Measurements from ENCODE around the gene TIRAP. TPM values are rescaled to one million over a fixed set of nuclear protein-coding genes. Genes with fewer than 3 reads are reported as not detected.
"Not testable (repeated sequence)": the region's sequence is repeated elsewhere in the genome, so short reads cannot be mapped to it uniquely, and the experiment has no call there.

Gene TIRAP
- polyA plus RNA-seq, 6 donors from 2014 or later: 4.9 to 11.2 (median 9.9) TPM

DNA sequence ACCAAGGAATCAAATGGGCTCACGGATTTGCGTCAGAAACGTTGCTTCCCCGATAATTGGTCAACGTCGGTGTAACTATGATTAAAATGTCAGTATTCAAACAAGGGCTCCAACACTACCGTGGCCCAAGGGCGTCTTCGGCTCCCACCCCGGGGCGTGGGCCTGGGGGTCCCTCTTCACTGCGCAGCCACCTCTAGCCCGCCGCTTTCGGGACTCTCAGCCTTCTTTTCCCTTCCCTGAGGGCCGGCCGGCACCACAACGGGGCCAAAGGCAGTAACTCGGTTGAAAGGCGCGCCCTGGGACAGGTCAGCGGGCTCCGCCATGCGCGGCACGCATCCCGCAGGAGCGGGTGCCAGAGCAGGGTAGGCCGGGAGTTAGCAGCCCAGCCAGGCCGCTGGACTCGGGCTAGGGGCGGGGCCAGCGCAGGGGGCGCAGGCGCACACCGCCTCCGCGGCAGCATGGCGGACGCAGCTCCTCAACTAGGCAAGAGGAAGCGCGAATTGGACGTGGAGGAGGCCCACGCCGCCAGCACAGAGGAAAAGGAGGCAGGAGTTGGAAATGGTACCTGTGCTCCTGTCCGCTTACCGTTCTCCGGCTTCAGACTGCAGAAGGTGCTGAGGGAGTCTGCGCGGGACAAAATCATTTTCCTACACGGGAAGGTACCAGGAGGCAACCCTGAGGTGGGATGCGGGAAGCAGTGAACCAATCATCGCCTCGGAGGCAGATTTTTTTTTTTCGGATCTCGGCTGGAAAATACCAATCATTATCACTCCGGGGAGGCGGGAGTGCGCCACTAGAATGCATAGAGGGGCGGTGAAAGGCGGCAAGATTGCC lies 20.9 kb downstream of the TIRAP start, which contains the start of gene DCPS:
Gene DCPS (plus strand): TSS at position 438 of the 834 bp plus-strand sequence. CDS start 21 bp downstream, at position 459.
- no peaks in the 10 kb centered on the region for H3K9me3 Mint-ChIP-seq
- no peaks in the 10 kb centered on the region for H3K27me3 Mint-ChIP-seq
- peaks cover 20 to 40% (median 40%) of the 10 kb centered on the region in 3 donors for H3K4me1 Mint-ChIP-seq
- H3K4me3 Mint-ChIP-seq: peak within 1 kb of the TSS; percentile 92 to 99 (median 99)
- peak; percentile 96 to 97 for ATAC-seq (ENCODE audit: low read depth in 2 of 2)
- H3K27ac Mint-ChIP-seq: peak within 1 kb of the TSS; percentile 77 to 99 (median 92)
- peaks cover 0 to 8% of the 10 kb centered on the region in 2 donors for H3K36me3 Mint-ChIP-seq
- DNase-seq: peak; percentile 88

DNA sequence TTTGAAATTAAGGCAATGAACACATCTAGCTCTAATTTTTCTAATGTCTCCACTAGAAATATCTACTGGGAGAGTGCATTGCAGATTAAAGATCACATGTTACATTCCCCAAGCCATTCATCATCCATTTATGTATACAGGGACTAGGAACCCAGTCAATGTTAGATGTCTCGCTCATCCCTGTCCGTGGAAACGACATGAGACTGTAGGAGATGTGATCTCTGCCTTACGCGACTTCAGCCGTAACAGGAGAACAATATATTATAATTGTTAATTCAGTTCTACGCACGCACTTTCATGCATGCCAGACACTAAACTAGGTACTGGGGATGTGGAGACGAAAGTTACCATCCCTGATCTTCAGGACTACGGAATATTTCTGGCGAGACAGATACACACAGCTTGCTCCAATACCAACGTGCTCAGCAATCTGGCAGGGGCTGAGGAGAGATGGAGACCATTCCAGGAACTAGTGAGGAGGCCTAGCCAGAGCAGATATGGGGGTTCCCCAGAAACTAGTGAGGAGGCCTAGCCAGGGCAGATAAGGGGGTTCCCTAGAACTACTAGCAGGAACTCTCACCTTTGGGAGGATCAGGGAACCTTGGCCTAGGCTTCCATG lies 21.7 kb downstream of the TIRAP start:
- DNase-seq (no peak), ATAC-seq (ENCODE audit: low read depth in 2 of 2) (peak in 1 of 2 donors; percentile 24)
- peaks cover 20 to 40% (median 40%) of the 10 kb centered on the region in 3 donors for H3K4me1 Mint-ChIP-seq
- H3K4me3 Mint-ChIP-seq: peak overlapping the region; percentile 92 to 99 (median 99)
- H3K36me3 Mint-ChIP-seq: peaks cover 0 to 8% of the 10 kb centered on the region in 2 donors
- peak overlapping the region; percentile 77 to 99 (median 92) for H3K27ac Mint-ChIP-seq
- H3K27me3 Mint-ChIP-seq: no peaks in the 10 kb centered on the region
- no peaks in the 10 kb centered on the region for H3K9me3 Mint-ChIP-seq

DNA sequence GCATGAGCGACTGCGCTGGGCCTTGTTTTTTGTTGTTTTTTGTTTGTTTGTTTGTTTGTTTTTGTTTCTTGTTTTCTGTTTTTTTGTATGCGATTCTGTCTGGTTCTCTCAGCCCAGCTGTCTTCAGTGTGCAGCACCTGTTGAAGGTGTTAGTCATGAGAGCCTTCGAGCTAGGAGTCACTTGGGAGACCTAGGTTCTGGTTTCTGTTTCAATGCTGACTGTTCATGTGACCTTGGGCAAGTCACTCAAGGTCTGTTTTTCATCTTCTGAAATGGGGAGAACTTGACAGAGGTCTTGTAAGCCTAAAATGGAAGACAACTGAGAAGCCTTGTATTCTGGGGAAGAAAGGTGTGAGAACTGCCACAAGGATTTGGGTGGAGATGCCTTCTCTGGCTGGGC lies 22.8 kb downstream of the TIRAP start:
- DNase-seq (no peak), ATAC-seq (ENCODE audit: low read depth in 2 of 2) (no peak)
- Mint-ChIP-seq H3K9me3 (no peaks in the 10 kb centered on the region), H3K4me3 (peak overlapping the region in 7 of 8 donors; percentile 56 to 99 (median 76)), H3K36me3 (peaks cover 7 to 8% of the 10 kb centered on the region in 2 donors), H3K4me1 (peaks cover 28 to 51% (median 48%) of the 10 kb centered on the region in 3 donors), H3K27ac (peak overlapping the region in 5 of 6 donors; percentile 25 to 89 (median 80)), H3K27me3 (no peaks in the 10 kb centered on the region)

DNA sequence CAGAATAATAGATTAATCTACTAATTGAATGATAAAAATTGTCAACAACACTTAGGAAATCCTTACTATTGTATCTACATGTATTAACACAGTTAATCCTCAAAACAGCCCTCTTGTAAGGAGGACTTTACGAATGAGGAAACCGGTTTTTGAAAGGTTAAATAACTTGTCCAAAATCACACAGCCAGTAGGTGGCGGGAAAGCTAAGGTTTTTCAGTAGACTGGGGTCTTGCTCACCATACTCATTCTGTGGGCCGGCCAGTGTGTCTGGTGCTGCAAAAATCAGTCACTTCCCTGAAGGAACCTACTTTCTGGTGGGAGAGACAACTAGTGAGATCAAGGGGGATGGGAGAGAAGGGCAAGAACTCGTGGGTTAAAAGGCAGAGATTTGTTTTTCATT lies 24.8 kb downstream of the TIRAP start:
- Mint-ChIP-seq H3K27me3 (no peaks in the 10 kb centered on the region), H3K9me3 (no peaks in the 10 kb centered on the region), H3K4me3 (no peak overlapping the region), H3K36me3 (peaks cover 8 to 13% of the 10 kb centered on the region in 2 donors), H3K4me1 (peaks cover 34 to 60% (median 58%) of the 10 kb centered on the region in 3 donors), H3K27ac (peak overlapping the region in 2 of 6 donors; percentile 12 to 63)
- no peak for ATAC-seq (ENCODE audit: low read depth in 2 of 2)
- DNase-seq: no peak

DNA sequence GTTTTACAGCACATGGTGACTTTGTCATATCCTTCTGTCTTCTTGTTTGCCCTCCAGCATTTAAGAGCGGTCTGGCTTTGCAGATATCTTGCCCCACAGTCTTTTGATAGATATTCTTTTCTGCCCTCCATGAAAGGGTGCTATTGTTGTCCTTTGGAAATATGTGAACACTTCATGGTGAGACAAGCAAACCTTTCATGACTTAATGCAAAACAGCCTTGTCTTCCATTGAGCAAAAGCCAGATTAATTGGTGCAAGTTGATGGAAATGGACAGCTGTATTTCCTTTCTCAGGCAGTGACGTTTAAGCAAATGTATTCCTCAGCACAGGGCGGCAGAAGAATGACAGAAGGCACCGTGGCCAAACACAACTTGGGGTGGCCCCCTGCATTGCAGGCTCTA lies 25.4 kb downstream of the TIRAP start:
- Mint-ChIP-seq H3K36me3 (peaks cover 8 to 13% of the 10 kb centered on the region in 2 donors), H3K9me3 (no peaks in the 10 kb centered on the region), H3K27me3 (no peaks in the 10 kb centered on the region), H3K27ac (no peak overlapping the region), H3K4me3 (no peak overlapping the region), H3K4me1 (peaks cover 34 to 57% (median 53%) of the 10 kb centered on the region in 3 donors)
- DNase-seq (no peak), ATAC-seq (ENCODE audit: low read depth in 2 of 2) (no peak)

DNA sequence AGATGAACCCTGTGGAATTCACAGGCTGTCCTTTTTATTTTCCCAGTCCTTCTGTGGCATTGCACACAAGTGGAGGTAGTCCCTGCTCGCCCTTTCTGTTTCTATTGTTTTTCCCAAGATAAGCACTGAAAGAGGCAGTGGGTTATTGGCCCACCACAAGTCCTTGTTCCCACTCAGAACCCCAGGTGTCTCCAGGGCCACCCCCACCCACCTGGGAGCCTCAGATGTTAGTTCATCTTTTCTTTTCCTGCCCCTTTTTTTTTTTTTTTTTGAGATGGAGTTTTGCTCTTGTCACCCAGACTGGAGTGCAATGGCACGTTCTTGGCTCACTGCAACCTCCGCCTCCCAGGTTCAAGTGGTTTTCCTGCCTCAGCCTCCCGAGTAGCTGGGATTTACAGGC lies 25.9 kb downstream of the TIRAP start:
- not testable (repeated sequence) for H3K27me3 Mint-ChIP-seq; H3K9me3 Mint-ChIP-seq; H3K4me3 Mint-ChIP-seq; ATAC-seq (ENCODE audit: low read depth in 2 of 2); DNase-seq
- Mint-ChIP-seq H3K27ac (peak overlapping the region in 2 of 6 donors; percentile 65 to 69), H3K36me3 (peaks cover 11 to 13% of the 10 kb centered on the region in 2 donors), H3K4me1 (peaks cover 33 to 52% (median 50%) of the 10 kb centered on the region in 3 donors)

DNA sequence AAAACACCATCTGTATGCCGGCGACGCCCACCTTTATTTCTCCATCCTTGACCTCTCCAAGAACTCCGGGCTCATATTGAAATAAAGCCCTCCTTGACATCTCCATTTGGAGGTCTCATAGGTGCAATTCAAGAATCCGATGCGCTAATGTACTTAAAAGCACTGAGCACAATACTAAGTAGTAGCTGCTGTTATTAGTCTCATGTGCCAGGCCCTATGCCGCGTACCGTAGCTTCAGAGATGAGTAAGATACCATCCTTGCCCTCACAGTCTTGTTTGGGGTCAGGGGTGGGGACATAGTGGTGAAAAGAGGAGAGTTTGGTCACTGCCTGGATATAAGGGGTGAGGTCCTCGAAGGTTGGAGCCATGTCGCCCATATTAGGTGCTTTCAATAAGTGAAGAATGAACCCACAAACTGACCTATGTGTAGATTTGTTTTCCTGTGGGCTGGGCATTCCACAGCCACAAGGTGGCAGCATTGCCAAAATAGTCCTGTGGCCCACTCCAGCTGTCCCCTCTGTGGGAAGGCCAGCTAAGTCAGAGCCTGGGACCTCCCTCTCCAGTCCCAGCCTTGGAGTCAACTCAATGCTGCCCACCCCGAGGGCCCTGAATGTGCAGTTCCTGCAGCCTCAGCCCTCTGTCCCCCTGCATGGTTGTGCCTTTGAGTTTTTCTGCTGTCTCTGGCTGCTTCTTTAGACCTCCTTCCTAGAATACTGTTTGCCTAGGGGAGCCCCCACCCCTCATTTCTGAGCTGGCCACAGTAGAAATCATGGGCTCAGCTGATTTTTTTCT lies 27.5 kb downstream of the TIRAP start:
- Mint-ChIP-seq H3K27me3 (no peaks in the 10 kb centered on the region), H3K9me3 (peaks cover 0 to 3% (median 0%) of the 10 kb centered on the region in 7 donors), H3K27ac (peak overlapping the region in 3 of 6 donors; percentile 16 to 75 (median 73)), H3K4me3 (peak overlapping the region in 1 of 8 donors; percentile 22), H3K36me3 (peaks cover 16 to 22% of the 10 kb centered on the region in 2 donors), H3K4me1 (peaks cover 26 to 45% (median 38%) of the 10 kb centered on the region in 3 donors)
- ATAC-seq (ENCODE audit: low read depth in 2 of 2): peak in 1 of 2 donors; percentile 61
- DNase-seq: peak; percentile 30

DNA sequence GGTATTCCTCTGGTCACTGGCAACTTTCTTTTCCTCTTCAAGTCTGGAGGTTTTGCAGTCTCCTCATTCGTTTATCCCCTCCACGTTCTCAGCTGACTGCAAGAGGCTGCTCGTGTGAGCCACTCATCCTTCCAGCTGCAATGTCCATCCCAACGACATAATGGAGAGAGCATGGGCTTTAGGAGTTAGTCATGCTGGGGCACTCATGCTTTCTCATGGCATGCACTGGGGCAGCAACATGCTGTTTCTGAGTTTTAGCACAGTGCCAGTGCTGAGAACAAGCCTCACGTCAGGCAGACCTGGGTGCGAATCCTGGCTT lies 28.1 kb downstream of the TIRAP start:
- H3K27ac Mint-ChIP-seq: peak overlapping the region in 2 of 6 donors; percentile 9 to 88

DNA sequence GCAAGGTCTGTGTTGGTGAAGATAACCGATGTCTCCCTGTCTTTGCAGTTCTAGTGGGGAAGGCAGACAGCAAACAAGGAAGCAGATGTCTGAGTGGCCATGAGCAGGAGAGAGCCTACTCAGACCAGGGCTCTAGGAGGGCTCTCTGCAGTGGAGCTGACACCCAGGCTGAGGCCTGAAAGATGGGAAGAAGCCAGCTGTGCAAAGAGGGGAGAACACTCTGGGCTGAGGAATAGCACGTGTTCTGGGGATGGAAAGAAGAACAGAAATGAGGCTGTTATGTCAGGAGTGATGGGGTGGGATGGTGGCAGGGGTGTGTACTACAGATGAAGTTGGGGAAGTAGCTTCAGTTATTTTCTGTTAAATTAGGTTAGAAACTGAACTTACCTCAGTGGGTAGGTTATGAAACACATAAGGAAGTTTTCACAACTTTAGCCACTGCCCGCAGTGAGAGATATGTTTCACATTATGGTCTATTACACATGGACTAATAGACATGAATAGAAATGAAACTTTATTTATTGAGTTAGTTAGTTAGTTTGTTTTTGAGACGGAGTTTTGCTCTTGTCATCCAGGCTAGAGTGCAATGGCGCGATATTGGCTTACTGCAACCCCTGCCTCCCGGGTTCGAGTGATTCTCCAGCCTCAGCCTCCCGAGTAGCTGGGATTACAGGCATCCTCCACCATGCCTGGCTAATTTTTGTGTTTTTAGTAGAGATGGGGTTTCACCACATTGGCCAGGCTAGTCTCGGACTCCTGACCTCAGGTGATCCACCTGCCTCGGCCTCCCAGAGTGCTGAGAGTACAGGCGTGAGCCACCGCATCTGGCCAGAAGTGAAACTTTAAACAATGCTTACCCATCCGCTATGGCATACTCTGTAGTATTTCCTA lies 28.8 kb downstream of the TIRAP start:
- H3K27ac Mint-ChIP-seq: peak overlapping the region in 4 of 6 donors; percentile 9 to 88 (median 62)
- no peak overlapping the region for H3K4me3 Mint-ChIP-seq
- peaks cover 24 to 41% (median 37%) of the 10 kb centered on the region in 3 donors for H3K4me1 Mint-ChIP-seq
- peaks cover 24 to 30% of the 10 kb centered on the region in 2 donors for H3K36me3 Mint-ChIP-seq
- H3K27me3 Mint-ChIP-seq: no peaks in the 10 kb centered on the region
- DNase-seq (no peak), ATAC-seq (ENCODE audit: low read depth in 2 of 2) (no peak)
- H3K9me3 Mint-ChIP-seq: peaks cover 0 to 3% (median 0%) of the 10 kb centered on the region in 7 donors

More for the DNA sequence above, 28.1 kb downstream of the TIRAP start:
- peaks cover 0 to 3% (median 0%) of the 10 kb centered on the region in 7 donors for H3K9me3 Mint-ChIP-seq
- H3K27me3 Mint-ChIP-seq: no peaks in the 10 kb centered on the region
- no peak overlapping the region for H3K4me3 Mint-ChIP-seq
- peaks cover 18 to 24% of the 10 kb centered on the region in 2 donors for H3K36me3 Mint-ChIP-seq
- DNase-seq: no peak
- ATAC-seq (ENCODE audit: low read depth in 2 of 2): no peak
- H3K4me1 Mint-ChIP-seq: peaks cover 22 to 41% (median 36%) of the 10 kb centered on the region in 3 donors

DNA sequence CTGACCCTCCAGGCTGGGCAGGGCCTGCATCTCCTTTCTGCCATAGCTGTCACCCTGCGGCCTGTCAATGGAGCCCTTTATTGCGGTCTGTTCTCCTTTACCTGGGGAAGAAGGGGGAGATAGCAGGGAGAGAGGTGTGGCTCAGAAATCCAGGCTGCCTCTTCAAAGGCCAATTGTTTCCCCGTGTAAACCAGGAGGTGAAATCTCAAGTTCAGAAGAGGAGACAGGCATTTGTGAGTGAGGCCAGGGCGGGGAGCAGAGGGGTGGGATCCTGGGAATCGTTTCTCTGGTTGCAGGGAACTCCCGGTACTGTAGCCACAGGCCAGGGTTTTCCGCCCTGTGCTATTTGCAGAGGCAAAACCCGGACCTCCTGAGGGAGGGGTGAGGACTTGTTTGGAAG lies 30.1 kb downstream of the TIRAP start:
- no peak for DNase-seq
- peaks cover 0 to 3% (median 0%) of the 10 kb centered on the region in 7 donors for H3K9me3 Mint-ChIP-seq
- H3K27ac Mint-ChIP-seq: no peak overlapping the region
- no peak overlapping the region for H3K4me3 Mint-ChIP-seq
- peaks cover 20 to 30% of the 10 kb centered on the region in 2 donors for H3K36me3 Mint-ChIP-seq
- H3K27me3 Mint-ChIP-seq: no peaks in the 10 kb centered on the region
- no peak for ATAC-seq (ENCODE audit: low read depth in 2 of 2)
- H3K4me1 Mint-ChIP-seq: peaks cover 32 to 44% (median 37%) of the 10 kb centered on the region in 3 donors

DNA sequence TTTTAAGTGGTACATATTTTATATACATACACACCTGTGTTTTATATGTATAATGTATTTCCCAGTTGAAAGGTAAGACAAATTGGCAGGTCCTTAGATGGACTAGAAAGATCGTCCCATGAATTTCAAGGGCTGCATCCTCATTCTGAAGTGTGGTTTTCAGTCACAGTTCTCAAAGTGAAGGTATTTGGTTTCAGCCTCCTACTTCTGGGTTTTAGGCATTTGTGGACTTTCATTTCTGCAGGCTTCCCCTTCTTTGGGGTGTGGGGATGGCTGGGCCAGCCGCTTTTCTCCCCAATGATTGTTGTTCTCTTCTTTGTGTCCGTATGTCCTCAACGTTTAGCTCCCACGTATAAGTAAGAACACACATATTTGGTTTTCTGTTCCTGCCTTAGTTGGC lies 30.9 kb downstream of the TIRAP start:
- DNase-seq (no peak), ATAC-seq (ENCODE audit: low read depth in 2 of 2) (no peak)
- no peaks in the 10 kb centered on the region for H3K27me3 Mint-ChIP-seq
- peaks cover 0 to 3% (median 0%) of the 10 kb centered on the region in 7 donors for H3K9me3 Mint-ChIP-seq
- no peak overlapping the region for H3K27ac Mint-ChIP-seq
- H3K4me1 Mint-ChIP-seq: peaks cover 40 to 52% (median 44%) of the 10 kb centered on the region in 3 donors
- no peak overlapping the region for H3K4me3 Mint-ChIP-seq
- peaks cover 20 to 30% of the 10 kb centered on the region in 2 donors for H3K36me3 Mint-ChIP-seq

DNA sequence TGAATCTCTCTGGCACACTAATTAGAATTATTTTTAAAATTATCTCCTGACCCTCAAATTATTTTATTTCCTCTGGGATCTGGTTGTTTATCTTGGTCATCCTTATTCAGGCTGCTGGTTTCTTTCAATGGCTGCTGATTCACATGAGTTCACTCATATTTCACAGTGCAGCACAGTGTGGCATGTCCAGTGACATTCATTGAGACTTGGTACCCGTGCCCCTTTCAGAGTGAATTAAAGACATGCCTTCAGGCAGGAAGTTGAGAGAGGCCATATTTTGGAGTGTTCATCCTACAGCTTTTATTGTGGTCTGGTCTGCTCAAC lies 34.5 kb downstream of the TIRAP start:
- peaks cover 27 to 29% of the 10 kb centered on the region in 2 donors for H3K36me3 Mint-ChIP-seq
- H3K27ac Mint-ChIP-seq: peak overlapping the region in 2 of 6 donors; percentile 73 to 74
- DNase-seq (no peak), ATAC-seq (ENCODE audit: low read depth in 2 of 2) (no peak)
- H3K27me3 Mint-ChIP-seq: no peaks in the 10 kb centered on the region
- H3K4me3 Mint-ChIP-seq: no peak overlapping the region
- H3K9me3 Mint-ChIP-seq: peaks cover 0 to 3% (median 0%) of the 10 kb centered on the region in 7 donors
- peaks cover 33 to 56% (median 42%) of the 10 kb centered on the region in 3 donors for H3K4me1 Mint-ChIP-seq
